CD4-positive, alpha-beta T cell (primary cell): ENCODE results near the gene HSD17B2. TPM values are rescaled to one million over a fixed set of nuclear protein-coding genes. Genes with fewer than 3 reads are reported as not detected.

Experiments used
- ATAC-seq: fragments of 200-7000 bp; cut with Tn5 transposase; one replicate; pipeline ENCODE4 v1.10.0; 2022; ENCODE audit warnings: mild to moderate bottlenecking; ENCODE audit not compliant: poor library complexity
- CTCF ChIA-PET: fragments of 350-600 bp; sonication (Branson Sonifier 250); formaldehyde crosslinking; loops from one replicate; lab custom pipeline; 2021; ENCODE audit warnings: antibody characterized with exemption, inconsistent platforms; lab: Charles Lee
- POLR2A ChIA-PET: fragments of 350-600 bp; sonication (Branson Sonifier 250); formaldehyde crosslinking; loops from one replicate; lab custom pipeline; 2021; ENCODE audit warnings: antibody characterized with exemption, inconsistent platforms; lab: Charles Lee
- DNase-seq, 14 experiments: peaks; one replicate each; pipeline ENCODE4 v3.0.0-alpha.2; 2013 to 2020; ENCODE audit warnings: mixed read lengths in 2 of 14
- H3K27ac ChIP-seq, 2 donors: one replicate each; pipeline versions ENCODE4 v1.5.1 to v1.7.0; 2013; ENCODE audit warnings: low read length in 2 of 2, low read depth in 1 of 2, mild to moderate bottlenecking in 1 of 2
- H3K27me3 ChIP-seq, 2 experiments: 1 replicate in 1 of 2; 2 replicates in 1 of 2; pipeline versions ENCODE4 v1.6.1 to v1.7.0; 2013; ENCODE audit warnings: low read length in 2 of 2, control low read depth in 1 of 2, mild to moderate bottlenecking in 1 of 2, moderate library complexity in 1 of 2; ENCODE audit not compliant: insufficient read depth in 2 of 2, control insufficient read depth in 1 of 2
- H3K36me3 ChIP-seq: one replicate; pipeline ENCODE4 v1.6.1; 2013; ENCODE audit warnings: low read length, control low read depth; ENCODE audit not compliant: insufficient read depth
- H3K4me1 ChIP-seq: one replicate; pipeline ENCODE4 v1.6.1; 2013; ENCODE audit warnings: low read length, control low read depth; ENCODE audit not compliant: insufficient read depth
- H3K4me3 ChIP-seq: one replicate; pipeline ENCODE4 v1.5.1; 2013; ENCODE audit warnings: mild to moderate bottlenecking, low read length, moderate library complexity
- H3K9me3 ChIP-seq, 2 experiments: 1 replicate in 1 of 2; 2 replicates in 1 of 2; pipeline versions ENCODE4 v1.6.1 to v1.7.0; 2013; ENCODE audit warnings: low read length in 2 of 2, mild to moderate bottlenecking in 2 of 2, control low read depth in 1 of 2, moderate library complexity in 1 of 2; ENCODE audit not compliant: control insufficient read depth in 1 of 2, insufficient read depth in 1 of 2
- H3K27ac Mint-ChIP-seq: one replicate; pipeline ENCODE4 v1.8.0; 2020; ENCODE audit warnings: mixed read lengths
- H3K27me3 Mint-ChIP-seq: one replicate; pipeline ENCODE4 v1.8.0; 2021; ENCODE audit warnings: mixed read lengths
- H3K36me3 Mint-ChIP-seq: one replicate; pipeline ENCODE4 v1.8.0; 2021; ENCODE audit warnings: low read depth, mixed read lengths
- H3K4me1 Mint-ChIP-seq: one replicate; pipeline ENCODE4 v1.8.0; 2021; ENCODE audit warnings: low read depth, mixed read lengths
- H3K4me3 Mint-ChIP-seq: one replicate; pipeline ENCODE4 v1.8.0; 2020; ENCODE audit warnings: mild to moderate bottlenecking, mixed read lengths
- H3K9me3 Mint-ChIP-seq: one replicate; pipeline ENCODE4 v1.8.0; 2020; ENCODE audit warnings: mixed read lengths
- intact Hi-C, 2 experiments: fragments of 100-400 bp; cut with DNase I in 1 of 2; cut with micrococcal nuclease in 1 of 2; formaldehyde crosslinking; loops; one replicate each; pipeline versions ENCODE4 v1.15.1 to v1.9.0; 2023 to 2025; cut with DNase I, micrococcal nuclease
- total RNA-seq, 174 experiments: library from RNA in 2 of 174; stranded (reverse) in 2 of 174; gene quantifications; one replicate each; pipeline ENCODE4 v1.2.3 and lab custom pipeline; 2021 to 2026
- TF ChIP-seq, protein P1 (sequence below): fragments of 200-600 bp; IDR thresholded peaks from one replicate; pipeline ENCODE4 v1.8.0; 2022; ENCODE audit warnings: antibody characterized with exemption, mild to moderate bottlenecking

HSD17B2 gene
- total RNA-seq, 2 experiments from 2014 or later = not detected

DNA sequence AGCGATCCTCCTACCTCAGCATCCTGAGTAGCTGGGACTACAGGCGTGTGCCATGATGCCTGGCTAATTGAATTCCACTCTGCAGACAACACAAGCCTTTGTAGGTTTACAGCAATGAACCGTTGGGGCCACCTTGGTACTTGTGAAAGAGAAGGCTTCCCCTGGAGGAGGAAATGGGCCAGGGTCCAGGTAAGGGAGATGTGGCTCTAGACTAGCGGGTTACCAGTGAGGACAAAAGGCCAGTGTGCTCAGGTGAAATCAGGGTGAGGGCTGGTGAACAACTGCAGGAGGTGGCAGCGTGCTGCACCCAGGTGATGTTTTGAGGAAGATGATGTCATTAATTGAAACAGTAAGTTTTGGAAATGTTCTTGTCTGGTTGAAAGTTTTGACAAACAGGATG is 30.5 kb upstream of the HSD17B2 start:
- ChIA-PET CTCF (no interaction called here), POLR2A (no interaction called here)
- peaks cover 80% of the 10 kb centered on the region for H3K36me3 Mint-ChIP-seq
- intact Hi-C loops = no loop called here
- H3K4me1 ChIP-seq = no peaks in the 10 kb centered on the region
- H3K4me1 Mint-ChIP-seq = peaks cover 19% of the 10 kb centered on the region
- H3K4me3 ChIP-seq = no peak overlapping the region
- H3K27ac Mint-ChIP-seq = no peak overlapping the region
- peaks cover 8 to 9% of the 10 kb centered on the region in 2 experiments for H3K9me3 ChIP-seq
- ATAC-seq (no peak), DNase-seq (no peak)
- H3K27me3 ChIP-seq = no peaks in the 10 kb centered on the region
- no peak overlapping the region for H3K4me3 Mint-ChIP-seq
- H3K9me3 Mint-ChIP-seq = peaks cover 2% of the 10 kb centered on the region
- TF ChIP-seq, protein P1, sequence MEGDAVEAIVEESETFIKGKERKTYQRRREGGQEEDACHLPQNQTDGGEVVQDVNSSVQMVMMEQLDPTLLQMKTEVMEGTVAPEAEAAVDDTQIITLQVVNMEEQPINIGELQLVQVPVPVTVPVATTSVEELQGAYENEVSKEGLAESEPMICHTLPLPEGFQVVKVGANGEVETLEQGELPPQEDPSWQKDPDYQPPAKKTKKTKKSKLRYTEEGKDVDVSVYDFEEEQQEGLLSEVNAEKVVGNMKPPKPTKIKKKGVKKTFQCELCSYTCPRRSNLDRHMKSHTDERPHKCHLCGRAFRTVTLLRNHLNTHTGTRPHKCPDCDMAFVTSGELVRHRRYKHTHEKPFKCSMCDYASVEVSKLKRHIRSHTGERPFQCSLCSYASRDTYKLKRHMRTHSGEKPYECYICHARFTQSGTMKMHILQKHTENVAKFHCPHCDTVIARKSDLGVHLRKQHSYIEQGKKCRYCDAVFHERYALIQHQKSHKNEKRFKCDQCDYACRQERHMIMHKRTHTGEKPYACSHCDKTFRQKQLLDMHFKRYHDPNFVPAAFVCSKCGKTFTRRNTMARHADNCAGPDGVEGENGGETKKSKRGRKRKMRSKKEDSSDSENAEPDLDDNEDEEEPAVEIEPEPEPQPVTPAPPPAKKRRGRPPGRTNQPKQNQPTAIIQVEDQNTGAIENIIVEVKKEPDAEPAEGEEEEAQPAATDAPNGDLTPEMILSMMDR = no peak
- peaks cover 17% of the 10 kb centered on the region for H3K36me3 ChIP-seq
- no peak overlapping the region for H3K27ac ChIP-seq
- no peaks in the 10 kb centered on the region for H3K27me3 Mint-ChIP-seq

DNA sequence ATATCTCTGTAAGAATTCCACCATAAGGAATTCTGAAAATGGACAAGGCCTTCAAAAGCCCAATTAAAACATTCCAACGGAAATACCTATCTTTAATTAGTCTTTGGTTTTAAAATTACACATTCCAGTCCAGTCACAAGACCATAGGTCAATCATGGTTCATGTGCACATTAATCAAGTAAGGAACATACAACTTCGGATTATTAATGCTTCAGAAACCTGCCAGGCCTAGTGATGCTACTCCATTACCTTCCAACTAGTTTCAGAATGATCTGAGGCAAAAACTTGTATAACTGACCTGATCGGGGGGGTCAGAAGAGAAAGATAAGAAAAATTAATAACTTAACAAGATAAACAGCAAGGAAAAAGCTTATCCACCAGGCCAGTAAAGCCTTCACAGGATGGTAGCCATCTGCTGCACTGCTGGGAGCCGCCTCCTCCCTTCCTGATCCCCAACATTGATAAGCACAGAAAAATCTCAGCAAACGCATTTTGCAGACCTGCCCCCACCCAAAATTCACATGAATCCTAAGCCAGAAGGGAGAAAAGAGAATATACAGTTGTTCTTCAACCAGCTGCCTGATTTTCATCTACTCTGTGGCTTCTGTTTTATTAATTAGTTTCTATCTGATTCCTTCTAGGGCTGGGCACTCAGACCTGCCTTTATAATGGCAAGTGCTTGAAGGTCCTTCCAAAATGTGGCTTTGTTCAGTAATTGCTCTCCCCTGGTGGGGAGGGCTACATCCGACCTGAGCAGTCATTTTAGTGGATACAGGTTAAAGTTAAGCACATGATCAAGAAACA is 29.8 kb upstream of the HSD17B2 start:
- TF ChIP-seq, protein P1 = no peak
- H3K36me3 ChIP-seq = peaks cover 12% of the 10 kb centered on the region
- H3K4me1 ChIP-seq = peaks cover 2% of the 10 kb centered on the region
- Mint-ChIP-seq H3K27ac (no peak overlapping the region), H3K9me3 (peaks cover 2% of the 10 kb centered on the region), H3K4me3 (no peak overlapping the region), H3K36me3 (peaks cover 80% of the 10 kb centered on the region), H3K4me1 (peaks cover 23% of the 10 kb centered on the region), H3K27me3 (no peaks in the 10 kb centered on the region)
- CTCF ChIA-PET = no interaction called here
- peaks cover 8 to 9% of the 10 kb centered on the region in 2 experiments for H3K9me3 ChIP-seq
- ATAC-seq = no peak
- DNase-seq = no peak
- H3K27me3 ChIP-seq = no peaks in the 10 kb centered on the region
- no peak overlapping the region for H3K27ac ChIP-seq
- POLR2A ChIA-PET = no interaction called here
- H3K4me3 ChIP-seq = no peak overlapping the region
- intact Hi-C loops = no loop called here

GRCh38 chr16:82006036-82006435 is 29.0 kb upstream of the HSD17B2 start:
- Mint-ChIP-seq H3K27ac (no peak overlapping the region), H3K9me3 (peaks cover 2% of the 10 kb centered on the region), H3K36me3 (peaks cover 83% of the 10 kb centered on the region)

More at GRCh38 chr16:82006036-82006435, 29.0 kb upstream of the HSD17B2 start:
- H3K27ac ChIP-seq = no peak overlapping the region
- H3K36me3 ChIP-seq = peaks cover 9% of the 10 kb centered on the region
- Mint-ChIP-seq H3K27me3 (no peaks in the 10 kb centered on the region), H3K4me1 (peaks cover 31% of the 10 kb centered on the region), H3K4me3 (no peak overlapping the region)
- no peak for ATAC-seq
- CTCF ChIA-PET = no interaction called here
- peaks cover 10% of the 10 kb centered on the region for H3K4me1 ChIP-seq
- TF ChIP-seq, protein P1 = no peak
- POLR2A ChIA-PET = no interaction called here
- peaks cover 8 to 9% of the 10 kb centered on the region in 2 experiments for H3K9me3 ChIP-seq
- no peak for DNase-seq
- H3K27me3 ChIP-seq = no peaks in the 10 kb centered on the region
- intact Hi-C loops = no loop called here
- no peak overlapping the region for H3K4me3 ChIP-seq
